KBM-7 (cell line): ENCODE measurements around the gene SYNDIG1.

Experiments
- DNase-seq: peaks from one replicate; pipeline ENCODE4 v3.0.0-alpha.2; 2015
- in situ Hi-C: fragments of 300-500 bp; cut with MboI; formaldehyde crosslinking; loops from 2 replicates; pipeline ENCODE4 v1.14.3; 2020; ENCODE audit warnings: low sequenced_read_pairs, low pct_unique_long_range_greater_than_20kb, mixed read lengths

SYNDIG1 gene

DNA sequence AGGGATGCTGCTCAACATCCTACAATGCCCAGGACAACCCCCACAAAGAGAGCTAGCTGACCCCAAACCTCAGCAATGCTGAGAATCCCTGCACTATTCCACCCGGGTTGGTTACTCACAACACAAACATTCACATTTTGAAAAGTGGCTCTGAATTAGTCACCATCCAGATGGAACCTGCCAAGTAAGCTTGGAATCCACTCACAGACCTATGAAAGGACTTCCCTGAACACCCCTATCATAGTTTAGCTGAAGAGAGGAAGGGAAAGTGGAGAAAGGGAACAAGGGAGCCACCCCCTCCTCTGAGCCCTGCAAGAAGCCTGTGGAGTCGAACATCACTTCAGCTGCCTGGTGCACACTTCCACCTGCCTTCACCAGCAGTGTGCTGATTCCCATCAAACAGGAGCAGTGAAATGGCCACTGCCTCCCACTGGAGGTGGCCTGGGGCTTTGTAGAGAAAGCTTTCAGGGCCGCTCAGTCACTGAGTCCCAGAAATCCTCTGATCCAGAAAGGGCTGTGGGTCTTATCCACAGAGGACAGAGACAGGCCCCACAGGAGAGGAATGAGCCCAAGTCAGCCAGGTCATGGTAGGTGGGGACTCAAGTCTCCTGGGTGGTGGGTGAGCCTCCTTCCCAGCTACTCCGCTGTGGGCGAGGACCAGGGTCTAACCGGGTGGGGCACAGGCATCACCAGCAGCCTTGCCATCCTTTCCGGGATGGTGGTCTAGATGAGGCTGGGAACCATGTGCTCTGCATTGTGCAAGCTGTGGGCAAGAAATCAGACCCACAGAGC, 203.7 kb downstream of the SYNDIG1 start:
- in situ Hi-C loops = no loop called here
- DNase-seq = no peak

DNA sequence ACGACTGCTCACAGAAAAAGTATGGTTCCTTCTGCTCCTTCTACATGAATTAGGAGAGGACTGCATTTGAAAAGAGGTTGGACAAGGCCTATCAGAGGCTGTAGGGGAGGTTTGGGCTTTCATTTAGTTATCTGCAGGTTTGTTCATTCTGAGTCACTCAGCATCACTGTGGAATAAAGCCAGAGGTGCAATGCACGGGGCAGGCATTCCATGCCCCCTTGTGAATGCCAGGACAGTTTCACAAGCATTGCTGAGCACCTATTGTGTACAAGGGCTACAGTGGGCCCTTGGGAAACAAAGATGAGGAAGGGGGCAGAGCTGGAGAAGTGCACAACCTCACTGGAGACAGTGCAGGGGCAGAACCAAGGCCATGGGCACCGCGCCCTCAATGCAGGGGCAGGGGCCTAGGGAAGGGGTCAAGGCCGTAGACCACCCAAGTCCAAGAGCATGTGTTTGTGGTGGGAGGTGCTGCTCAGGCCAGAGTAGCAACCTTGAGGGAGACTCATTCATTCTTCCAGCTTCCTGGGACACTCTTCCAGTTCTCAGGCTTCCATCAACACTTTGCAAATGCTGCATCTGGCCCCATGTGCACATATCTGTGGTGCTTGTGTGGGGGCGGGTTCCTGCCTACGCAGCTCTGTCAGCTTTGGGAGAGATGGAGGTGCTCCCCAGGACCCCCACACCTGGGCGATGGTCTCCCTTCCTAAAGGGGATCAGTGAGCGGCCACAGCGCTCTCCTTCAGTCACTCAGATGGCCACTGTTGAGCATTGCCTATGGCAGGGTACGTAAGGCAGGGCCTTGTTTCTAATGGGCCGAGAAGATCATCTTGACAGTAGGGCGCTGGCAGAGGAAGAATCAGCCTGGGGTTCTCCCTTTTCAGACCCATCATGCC, 204.5 kb downstream of the SYNDIG1 start:
- in situ Hi-C loops = no loop called here
- no peak for DNase-seq

- DNase-seq = no peak
These were observed 205.6 kb downstream of the SYNDIG1 start for GRCh38 chr20:24674921-24675605.

GRCh38 chr20:24675651-24676352, 206.4 kb downstream of the SYNDIG1 start:
- in situ Hi-C loops = no loop called here

More at GRCh38 chr20:24674921-24675605, 205.6 kb downstream of the SYNDIG1 start:
- in situ Hi-C loops = no loop called here

DNA sequence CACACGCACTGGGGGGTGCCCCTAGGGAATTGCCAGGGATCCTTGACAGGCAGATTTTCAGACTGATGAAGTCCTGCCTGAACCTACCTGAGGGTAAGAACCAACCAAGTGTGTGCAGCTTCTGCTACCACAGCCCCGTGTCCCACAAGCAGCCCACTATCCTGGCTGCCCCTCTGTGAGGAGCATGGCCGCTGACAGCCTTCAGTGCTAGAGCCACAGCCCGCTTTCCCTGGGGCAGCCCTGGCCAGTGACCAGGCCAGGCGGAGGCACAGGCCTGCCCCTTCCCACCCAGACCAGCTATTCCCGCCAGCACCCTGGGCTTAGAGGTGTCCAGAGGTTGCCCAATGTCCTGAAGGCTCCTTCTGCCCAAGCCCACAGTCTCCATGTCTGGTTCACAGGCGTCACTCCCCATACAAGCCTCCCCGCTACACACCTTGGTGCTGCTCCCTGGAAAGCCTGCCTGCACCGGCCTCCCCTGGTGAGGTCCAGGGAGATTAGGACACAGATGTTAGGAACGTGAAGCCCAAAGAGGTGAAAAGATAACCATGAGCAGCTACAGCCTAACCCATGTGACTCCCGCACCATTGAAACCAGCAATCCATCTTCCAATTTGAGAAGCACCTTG, 207.0 kb downstream of the SYNDIG1 start:
- in situ Hi-C loops = no loop called here
- DNase-seq = no peak

More at GRCh38 chr20:24675651-24676352, 206.4 kb downstream of the SYNDIG1 start:
- no peak for DNase-seq

- in situ Hi-C loops = no loop called here
- DNase-seq = no peak
These were observed 207.5 kb downstream of the SYNDIG1 start for GRCh38 chr20:24676978-24677370.

DNA sequence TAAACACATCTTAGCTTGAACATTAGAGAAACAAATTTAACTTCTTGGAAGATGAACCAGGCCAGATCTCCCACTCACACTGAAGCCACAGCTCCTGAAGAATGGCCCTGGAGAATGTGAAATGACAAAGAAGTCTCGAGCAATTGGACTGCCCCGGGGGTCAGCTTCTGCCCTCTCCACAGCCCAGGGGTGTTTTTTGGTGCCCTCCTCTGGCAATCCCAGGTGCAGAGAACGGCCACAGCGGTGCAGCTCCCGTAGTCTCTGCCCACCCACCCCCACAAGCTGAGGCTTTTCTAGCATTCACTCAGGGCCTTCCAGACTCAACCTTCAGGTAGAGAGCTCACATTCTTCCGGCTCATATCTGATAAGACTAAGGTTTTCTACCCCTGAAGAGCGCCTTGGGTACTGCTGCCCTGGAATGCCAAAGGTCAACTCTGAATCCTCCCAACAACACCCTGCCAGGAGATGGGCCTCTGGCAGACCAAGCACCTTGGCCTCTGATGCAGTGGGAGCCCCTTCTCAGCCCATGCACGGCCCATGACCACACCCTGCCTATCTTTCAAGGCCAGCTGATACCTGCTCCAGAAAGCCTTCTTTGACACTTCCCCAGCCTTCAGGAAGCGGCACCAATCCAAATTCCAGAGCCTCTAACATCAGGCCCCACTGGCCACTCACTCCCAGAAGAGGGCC, 208.3 kb downstream of the SYNDIG1 start:
- in situ Hi-C loops = no loop called here
- no peak for DNase-seq

GRCh38 chr20:24678351-24679106, 209.1 kb downstream of the SYNDIG1 start:
- in situ Hi-C loops = no loop called here
- no peak for DNase-seq

GRCh38 chr20:24679448-24680047, 210.1 kb downstream of the SYNDIG1 start:
- in situ Hi-C loops = no loop called here
- no peak for DNase-seq

GRCh38 chr20:24681634-24682495, 212.4 kb downstream of the SYNDIG1 start:
- no peak for DNase-seq
- in situ Hi-C loops = no loop called here

GRCh38 chr20:24682496-24682985, 213.1 kb downstream of the SYNDIG1 start:
- no peak for DNase-seq
- in situ Hi-C loops = no loop called here

- in situ Hi-C loops = no loop called here
These were observed 214.2 kb downstream of the SYNDIG1 start for GRCh38 chr20:24683676-24684075.

DNA sequence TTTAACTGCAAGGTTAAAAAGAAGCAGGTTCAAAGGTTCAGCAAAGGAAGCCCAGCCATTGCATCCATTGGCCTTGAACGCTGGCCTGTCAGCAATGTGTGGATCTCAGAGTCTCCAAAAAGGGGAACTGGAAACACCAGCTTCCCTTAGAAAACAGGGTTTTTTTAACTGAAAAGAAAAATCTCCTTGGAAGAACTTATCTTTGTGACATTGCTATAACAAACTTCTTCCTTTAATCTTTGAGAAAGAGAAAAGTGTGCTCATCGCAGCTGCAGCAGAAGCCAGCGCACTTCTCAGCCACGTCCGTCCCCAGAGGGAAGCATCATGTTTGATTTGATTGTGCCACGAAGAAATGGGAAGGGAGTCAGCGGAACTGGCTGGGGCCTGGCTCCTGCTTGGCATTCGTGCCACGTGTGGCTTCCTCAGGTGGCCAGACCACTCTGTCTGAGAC, 215.0 kb downstream of the SYNDIG1 start:
- DNase-seq = peak; percentile 27
- in situ Hi-C loops = no loop called here

More at GRCh38 chr20:24683676-24684075, 214.2 kb downstream of the SYNDIG1 start:
- DNase-seq = no peak

- no peak for DNase-seq
- in situ Hi-C loops = no loop called here
These were observed 215.7 kb downstream of the SYNDIG1 start for GRCh38 chr20:24684956-24685691.

DNA sequence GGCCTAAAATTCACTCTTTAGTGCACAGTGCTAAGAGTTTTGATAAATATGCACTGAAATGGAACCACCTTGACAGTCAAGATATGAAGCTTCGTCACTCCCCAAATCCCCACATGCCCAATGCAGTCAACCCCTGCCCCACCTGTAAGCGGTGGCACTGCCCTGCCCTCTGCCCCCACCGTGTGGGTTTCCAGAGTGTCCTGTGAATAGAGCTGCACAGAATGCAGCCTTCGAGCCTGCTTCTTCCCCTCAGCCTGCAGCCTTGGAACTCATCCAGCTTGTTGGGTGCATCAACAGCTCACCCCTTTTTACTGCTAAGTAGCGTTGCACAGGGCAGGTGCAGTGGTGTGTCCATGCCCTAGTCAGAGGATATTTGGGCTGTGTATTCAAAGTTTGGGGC, 216.3 kb downstream of the SYNDIG1 start:
- DNase-seq = no peak
- in situ Hi-C loops = no loop called here
